HG03460 (cell line): ENCODE results near the gene EIF3B.
A peak's percentile ranks its signal among the peaks of the same experiment; 100 is the strongest.
"Not testable (repeated sequence)": the region's sequence is repeated elsewhere in the genome, so short reads cannot be mapped to it uniquely, and the experiment has no call there.

Experiments used
- ATAC-seq: cut with Tn5 transposase; IDR thresholded peaks from one replicate; pipeline ENCODE4 v1.9.1; 2021; ENCODE audit not compliant: unreplicated experiment

Gene EIF3B

GRCh38 chr7:2354186-2354938, at the start of gene EIF3B:
TSS of gene EIF3B (plus strand) at chr7:2354827. CDS start at chr7:2354922, 95 bp downstream.
- peak; percentile 83 for ATAC-seq

- not testable (repeated sequence) for ATAC-seq
These were observed 49.4 kb upstream of the EIF3B start for GRCh38 chr7:2305258-2305657.

GRCh38 chr7:2306688-2307087, 47.9 kb upstream of the EIF3B start:
- ATAC-seq, result no peak

GRCh38 chr7:2307690-2308107, 46.9 kb upstream of the EIF3B start:
- no peak for ATAC-seq

- ATAC-seq, result no peak
These were observed 44.7 kb upstream of the EIF3B start for GRCh38 chr7:2309889-2310331.

- ATAC-seq, result no peak
These were observed 42.2 kb upstream of the EIF3B start for GRCh38 chr7:2312267-2312929.

- ATAC-seq, result peak; percentile 15
These were observed 41.0 kb upstream of the EIF3B start for GRCh38 chr7:2313450-2314208.

GRCh38 chr7:2314209-2314955, 40.2 kb upstream of the EIF3B start, which contains the start of gene SNX8:
TSS of gene SNX8 (minus strand) at chr7:2314441. CDS start at chr7:2314421, 20 bp downstream.
- ATAC-seq, result peak; percentile 64

GRCh38 chr7:2314956-2315530, 39.6 kb upstream of the EIF3B start:
- ATAC-seq, result not testable (repeated sequence)

- ATAC-seq, result no peak
These were observed 38.8 kb upstream of the EIF3B start for GRCh38 chr7:2315787-2316186.

- ATAC-seq, result no peak
These were observed 38.0 kb upstream of the EIF3B start for GRCh38 chr7:2316578-2316977.

GRCh38 chr7:2317556-2318293, 36.9 kb upstream of the EIF3B start:
- ATAC-seq, result no peak

GRCh38 chr7:2321020-2321419, 33.6 kb upstream of the EIF3B start:
- ATAC-seq, result no peak

GRCh38 chr7:2325162-2325561, 29.5 kb upstream of the EIF3B start:
- no peak for ATAC-seq

GRCh38 chr7:2326951-2327350, 27.7 kb upstream of the EIF3B start:
- no peak for ATAC-seq

- no peak for ATAC-seq
These were observed 24.1 kb upstream of the EIF3B start for GRCh38 chr7:2330493-2330892.

GRCh38 chr7:2331707-2332106, 22.9 kb upstream of the EIF3B start:
- ATAC-seq, result no peak

- ATAC-seq, result not testable (repeated sequence)
These were observed 21.9 kb upstream of the EIF3B start for GRCh38 chr7:2332606-2333231.

GRCh38 chr7:2336626-2337299, 17.9 kb upstream of the EIF3B start:
- ATAC-seq, result no peak
